Muscle of leg (tissue), 11 donors: Measurements from ENCODE around the gene TSPAN18. TPM values are rescaled to one million over a fixed set of nuclear protein-coding genes. Genes with fewer than 3 reads are reported as not detected.
A peak's percentile ranks its signal among the peaks of the same experiment; 100 is the strongest.

Experiments used
- DNase-seq: peaks from one replicate; pipeline ENCODE4 v3.0.0; 2013
- H3K27ac ChIP-seq: one replicate; pipeline ENCODE4 v1.5.1; 2013; ENCODE audit warnings: mild to moderate bottlenecking, low read length, control low read depth
- H3K27me3 ChIP-seq: one replicate; pipeline ENCODE4 v1.6.1; 2013; ENCODE audit warnings: low read length; ENCODE audit not compliant: control insufficient read depth, insufficient read depth
- H3K36me3 ChIP-seq: one replicate; pipeline ENCODE4 v1.6.1; 2013; ENCODE audit warnings: low read length; ENCODE audit not compliant: control insufficient read depth, insufficient read depth
- H3K4me1 ChIP-seq: one replicate; pipeline ENCODE4 v1.6.1; 2013; ENCODE audit warnings: low read length; ENCODE audit not compliant: control insufficient read depth, insufficient read depth
- H3K4me3 ChIP-seq: one replicate; pipeline ENCODE4 v1.5.1; 2013; ENCODE audit warnings: low read length, control low read depth
- H3K9me3 ChIP-seq: replicated peaks from 2 replicates; pipeline ENCODE4 v1.6.1; 2013; ENCODE audit warnings: low read depth, low read length; ENCODE audit not compliant: control insufficient read depth
- WGBS: methylation state at CpG from one replicate; pipeline ENCODE4 v1.1.5; 2013; ENCODE audit warnings: missing lambda C conversion rate; ENCODE audit not compliant: insufficient coverage; 5-methylcytosine and 5-hydroxymethylcytosine counted together
- polyA plus RNA-seq, 8 donors: library from polyadenylated mRNA; unstranded; fragments of 120-200 nt; gene quantifications; one replicate each; pipeline versions ENCODE4 v1.2.1 to v1.2.3, GENCODE V29; 2013; ENCODE audit warnings: inconsistent platforms in 1 of 8, low replicate concordance in 1 of 8; ENCODE audit not compliant: insufficient read length in 8 of 8, insufficient read depth in 1 of 8
- total RNA-seq: library from RNA; stranded (reverse); fragments of 120-200 nt; gene quantifications from one replicate; pipeline ENCODE4 v1.2.4, GENCODE V29; 2013

Gene TSPAN18
- total and polyA plus RNA-seq, 9 donors = 15.2 to 63.9 (median 44.0) TPM

GRCh38 chr11:44828296-44828695 is 101.5 kb downstream of the TSPAN18 start:
- Histone ChIP-seq H3K9me3 (no peaks in the 10 kb centered on the region), H3K27ac (no peak overlapping the region), H3K36me3 (no peaks in the 10 kb centered on the region), H3K27me3 (no peaks in the 10 kb centered on the region), H3K4me3 (no peak overlapping the region), H3K4me1 (peaks cover 8% of the 10 kb centered on the region)
- no peak for DNase-seq
- WGBS = 100% methylated on average over 1 of the region's 5 CpGs

GRCh38 chr11:44829838-44830237 is 103.1 kb downstream of the TSPAN18 start:
- Histone ChIP-seq H3K36me3 (no peaks in the 10 kb centered on the region), H3K9me3 (no peaks in the 10 kb centered on the region), H3K27me3 (no peaks in the 10 kb centered on the region), H3K27ac (no peak overlapping the region), H3K4me3 (no peak overlapping the region), H3K4me1 (peaks cover 16% of the 10 kb centered on the region)
- WGBS = 76% methylated on average over 2 of the region's 2 CpGs
- DNase-seq = no peak

- Histone ChIP-seq H3K4me3 (no peak overlapping the region), H3K4me1 (peaks cover 20% of the 10 kb centered on the region), H3K9me3 (peaks cover 2% of the 10 kb centered on the region), H3K27me3 (no peaks in the 10 kb centered on the region), H3K27ac (no peak overlapping the region), H3K36me3 (no peaks in the 10 kb centered on the region)
- no peak for DNase-seq
- 87% methylated on average over 2 of the region's 10 CpGs for WGBS
Observed at GRCh38 chr11:44831605-44832394, 105.0 kb downstream of the TSPAN18 start.

DNA sequence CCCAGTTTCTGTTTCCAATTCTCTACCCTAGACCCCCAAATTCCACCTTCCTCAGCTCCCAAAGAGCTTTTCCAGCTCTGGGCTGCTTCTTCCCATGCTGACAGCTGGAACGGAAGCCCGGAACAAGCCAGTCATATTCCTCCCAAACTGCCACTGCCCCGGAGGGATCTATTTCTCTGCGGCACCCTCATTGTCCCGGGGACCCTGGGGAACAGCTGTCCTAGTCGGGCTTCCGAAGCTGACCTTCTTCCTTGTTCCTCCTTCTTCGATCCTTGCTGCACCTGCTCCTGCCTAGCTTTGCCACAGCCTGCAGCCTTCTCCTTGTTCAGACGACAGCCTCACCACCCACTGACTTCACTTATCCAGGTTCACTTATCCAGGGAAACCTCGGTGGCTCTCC is 105.7 kb downstream of the TSPAN18 start:
- no peak overlapping the region for H3K27ac ChIP-seq
- H3K36me3 ChIP-seq = no peaks in the 10 kb centered on the region

DNA sequence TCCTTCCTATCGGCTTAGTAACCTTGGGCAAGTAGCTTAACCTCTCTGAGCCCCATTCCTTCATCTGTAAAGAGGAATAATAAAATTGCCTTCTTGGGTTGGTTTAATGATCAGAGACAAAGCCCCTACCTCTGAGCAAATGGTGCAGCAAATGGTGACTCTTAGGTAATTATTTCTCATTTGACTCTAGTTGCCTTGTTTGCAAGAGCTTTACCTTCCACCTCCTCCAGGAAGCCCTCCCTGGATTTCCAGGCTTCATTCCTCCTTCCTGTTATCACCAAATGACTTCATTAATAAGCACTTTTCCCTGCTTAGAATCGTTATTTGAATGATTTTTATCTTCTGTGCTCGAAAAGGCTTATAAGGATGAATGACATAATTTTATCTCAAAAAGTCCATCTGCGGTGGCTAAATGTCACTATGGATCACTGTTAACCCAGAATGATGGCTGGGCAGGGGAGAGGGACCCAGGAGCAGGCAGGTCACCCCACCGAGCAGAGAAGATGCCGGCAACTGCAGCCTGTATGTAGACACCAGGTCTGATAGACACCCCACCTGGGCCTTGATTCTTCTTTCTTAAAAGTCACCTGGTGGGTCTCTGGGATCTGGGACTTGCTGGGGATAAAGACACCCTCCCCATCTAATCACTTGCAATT is 106.6 kb downstream of the TSPAN18 start:
- Histone ChIP-seq H3K36me3 (no peaks in the 10 kb centered on the region), H3K27ac (no peak overlapping the region), H3K9me3 (peaks cover 2% of the 10 kb centered on the region), H3K27me3 (no peaks in the 10 kb centered on the region), H3K4me3 (no peak overlapping the region), H3K4me1 (peaks cover 15% of the 10 kb centered on the region)
- DNase-seq = no peak
- WGBS = no CpG with 5 or more reads among the region's 6 CpGs

More for the DNA sequence above, 105.7 kb downstream of the TSPAN18 start:
- H3K4me3 ChIP-seq = no peak overlapping the region
- DNase-seq = no peak
- peaks cover 2% of the 10 kb centered on the region for H3K9me3 ChIP-seq
- WGBS = 76% methylated on average over 9 of the region's 10 CpGs
- peaks cover 15% of the 10 kb centered on the region for H3K4me1 ChIP-seq
- H3K27me3 ChIP-seq = no peaks in the 10 kb centered on the region

DNA sequence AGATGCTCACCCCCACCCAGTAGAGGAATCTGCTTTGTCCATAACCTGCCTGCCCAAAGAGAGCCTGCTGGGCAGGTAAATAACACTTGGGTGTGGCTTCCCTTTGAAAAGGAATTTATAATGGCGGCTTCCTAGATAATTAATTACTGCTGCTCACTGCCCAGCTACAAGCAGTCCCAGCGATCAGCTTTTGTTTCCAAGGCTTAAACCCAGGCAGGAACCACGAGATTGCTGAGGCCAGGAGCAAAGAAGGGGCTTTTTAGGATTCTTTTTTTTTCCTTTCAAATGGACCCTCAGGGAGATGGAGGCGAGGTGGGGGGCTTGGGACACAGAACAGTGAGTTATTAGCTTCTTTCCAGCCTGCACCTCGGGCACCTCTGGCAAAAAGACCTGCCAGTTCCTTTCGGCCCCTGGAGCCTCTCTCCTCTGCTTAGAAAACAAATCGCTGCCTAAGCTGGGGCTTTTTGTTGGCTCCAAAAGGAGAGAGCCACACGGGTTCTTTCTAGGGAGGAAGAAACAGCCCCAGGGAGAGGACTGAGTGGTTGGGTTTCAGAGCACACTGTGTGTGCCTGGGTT is 107.2 kb downstream of the TSPAN18 start:
- H3K36me3 ChIP-seq = no peaks in the 10 kb centered on the region
- no peaks in the 10 kb centered on the region for H3K27me3 ChIP-seq
- no peak for DNase-seq
- H3K9me3 ChIP-seq = peaks cover 2% of the 10 kb centered on the region
- peak overlapping the region; percentile 38 for H3K27ac ChIP-seq
- peaks cover 15% of the 10 kb centered on the region for H3K4me1 ChIP-seq
- 23% methylated on average over 3 of the region's 8 CpGs for WGBS
- no peak overlapping the region for H3K4me3 ChIP-seq

DNA sequence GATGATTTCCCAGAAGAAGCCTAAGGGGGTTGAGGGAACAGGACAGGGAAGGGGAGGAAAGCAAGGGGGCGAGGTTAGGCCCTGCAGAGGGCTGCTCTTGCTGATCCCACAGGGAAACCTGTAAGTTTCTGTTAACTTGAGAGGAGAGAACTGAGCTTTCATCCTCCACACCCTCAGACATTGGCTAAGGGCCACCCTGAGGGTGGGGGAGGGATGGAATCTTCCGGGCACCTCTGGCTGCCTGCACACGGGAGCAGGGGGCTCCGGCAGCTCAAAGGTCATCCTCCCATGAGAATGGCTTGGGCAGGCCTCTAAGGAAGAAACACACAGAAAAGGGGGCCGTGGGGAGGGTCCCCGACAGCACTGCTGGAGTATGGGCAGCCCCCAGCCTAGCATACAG is 108.1 kb downstream of the TSPAN18 start:
- no peak overlapping the region for H3K27ac ChIP-seq
- no peaks in the 10 kb centered on the region for H3K27me3 ChIP-seq
- no peak overlapping the region for H3K4me3 ChIP-seq
- H3K9me3 ChIP-seq = peaks cover 2% of the 10 kb centered on the region
- 60% methylated on average over 4 of the region's 6 CpGs for WGBS
- no peak for DNase-seq
- peaks cover 18% of the 10 kb centered on the region for H3K4me1 ChIP-seq
- H3K36me3 ChIP-seq = no peaks in the 10 kb centered on the region

DNA sequence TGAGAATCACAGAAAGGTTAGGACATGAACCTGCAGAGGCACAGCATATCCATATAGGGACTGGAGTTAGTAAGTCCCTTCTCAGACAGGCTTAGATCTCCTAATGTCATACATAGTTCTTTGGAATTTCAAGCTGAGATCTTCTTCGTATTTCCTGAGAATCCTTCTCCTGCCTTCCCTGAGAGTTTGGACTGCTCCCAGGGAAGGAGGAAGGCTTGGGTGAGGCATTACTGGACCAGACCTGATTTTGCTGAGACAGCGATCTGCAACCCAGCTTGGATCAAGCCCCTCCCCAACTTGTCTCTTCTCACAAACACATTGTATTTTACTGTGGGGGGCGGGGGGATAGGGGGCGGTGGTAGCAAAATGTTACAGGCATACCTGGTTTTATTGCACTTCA is 108.5 kb downstream of the TSPAN18 start:
- no peak for DNase-seq
- Histone ChIP-seq H3K9me3 (peaks cover 2% of the 10 kb centered on the region), H3K27me3 (no peaks in the 10 kb centered on the region), H3K36me3 (no peaks in the 10 kb centered on the region), H3K4me3 (no peak overlapping the region), H3K4me1 (peaks cover 18% of the 10 kb centered on the region), H3K27ac (no peak overlapping the region)
- WGBS = no CpG with 5 or more reads among the region's 4 CpGs

GRCh38 chr11:44835938-44836337 is 109.2 kb downstream of the TSPAN18 start:
- Histone ChIP-seq H3K4me1 (peaks cover 18% of the 10 kb centered on the region), H3K27me3 (no peaks in the 10 kb centered on the region), H3K4me3 (no peak overlapping the region), H3K36me3 (no peaks in the 10 kb centered on the region), H3K27ac (no peak overlapping the region), H3K9me3 (peaks cover 2% of the 10 kb centered on the region)
- no CpG with 5 or more reads among the region's 4 CpGs for WGBS
- peak; percentile 61 for DNase-seq

- no CpG with 5 or more reads among the region's 1 CpG for WGBS
Observed at GRCh38 chr11:44837661-44838060, 110.9 kb downstream of the TSPAN18 start.

More at GRCh38 chr11:44837661-44838060, 110.9 kb downstream of the TSPAN18 start:
- Histone ChIP-seq H3K36me3 (no peaks in the 10 kb centered on the region), H3K4me3 (no peak overlapping the region), H3K9me3 (peaks cover 2% of the 10 kb centered on the region), H3K27me3 (no peaks in the 10 kb centered on the region), H3K4me1 (peaks cover 26% of the 10 kb centered on the region), H3K27ac (no peak overlapping the region)
- DNase-seq = no peak
